Parathyroid adenoma (tissue), 2 donors: ENCODE results near the gene UGT2A2.
"Not testable (repeated sequence)": the region's sequence is repeated elsewhere in the genome, so short reads cannot be mapped to it uniquely, and the experiment has no call there.

Experiments
- H2AFZ ChIP-seq: fragments of 300-600 bp; sonication (generic); one replicate; pipeline ENCODE4 v1.7.0; 2017; ENCODE audit warnings: antibody characterized with exemption, mild to moderate bottlenecking
- H3K27ac ChIP-seq: fragments of 300-600 bp; sonication (generic); one replicate; pipeline ENCODE4 v1.7.0; 2017
- H3K27me3 ChIP-seq: fragments of 300-600 bp; sonication (generic); one replicate; pipeline ENCODE4 v1.7.0; 2017; ENCODE audit warnings: low read length; ENCODE audit not compliant: control insufficient read depth, insufficient read depth
- H3K36me3 ChIP-seq: fragments of 300-600 bp; sonication (generic); one replicate; pipeline ENCODE4 v1.7.0; 2017; ENCODE audit warnings: low read length; ENCODE audit not compliant: control insufficient read depth, insufficient read depth
- H3K4me1 ChIP-seq: fragments of 300-600 bp; sonication (generic); one replicate; pipeline ENCODE4 v1.7.0; 2017; ENCODE audit warnings: control low read depth
- H3K4me2 ChIP-seq: fragments of 300-600 bp; sonication (generic); one replicate; pipeline ENCODE4 v1.7.0; 2017; ENCODE audit warnings: low read length
- H3K4me3 ChIP-seq: fragments of 300-600 bp; sonication (generic); one replicate; pipeline ENCODE4 v1.7.0; 2017; ENCODE audit warnings: low read depth, low read length
- H3K79me2 ChIP-seq: fragments of 300-600 bp; sonication (generic); one replicate; pipeline ENCODE4 v1.7.0; 2017; ENCODE audit warnings: control low read depth
- H3K9ac ChIP-seq: fragments of 300-600 bp; sonication (generic); one replicate; pipeline ENCODE4 v1.7.0; 2017; ENCODE audit warnings: mild to moderate bottlenecking
- H3K9me3 ChIP-seq: fragments of 300-600 bp; sonication (generic); one replicate; pipeline ENCODE4 v1.7.0; 2017; ENCODE audit warnings: low read length; ENCODE audit not compliant: control insufficient read depth
- TF ChIP-seq, protein P1 (sequence below): fragments of 300-600 bp; sonication (generic); IDR thresholded peaks from one replicate; pipeline ENCODE4 v1.7.0; 2017; ENCODE audit warnings: antibody characterized with exemption, mild to moderate bottlenecking
- donor health status: primary hyperparathyroidism.

Gene UGT2A2

DNA sequence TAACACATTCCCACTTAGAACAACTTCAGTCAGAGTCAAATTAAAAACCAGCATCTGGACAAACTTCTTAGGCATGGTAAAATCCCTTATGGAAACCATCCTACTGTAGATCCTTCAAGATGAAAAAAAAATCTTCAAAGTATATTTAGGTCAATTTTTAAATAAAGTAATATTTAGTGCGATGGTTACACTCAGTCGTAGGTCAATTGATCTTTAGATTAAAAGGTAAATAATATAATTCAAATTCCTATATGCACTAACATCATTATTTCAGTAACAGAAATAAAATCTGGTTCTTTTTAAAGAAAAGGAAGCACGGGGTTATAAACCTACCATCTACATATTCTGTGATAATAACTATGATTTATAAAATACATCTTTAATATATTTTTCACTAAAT, at the start of gene UGT2A2:
Gene UGT2A2, minus strand, starts transcription at position 101 of the 400 bp plus-strand sequence. Its CDS starts 2 bp downstream, at position 99.
- Histone ChIP-seq H3K36me3 (no peaks in the 10 kb centered on the region), H3K4me3 (no peak within 1 kb of the TSS), H3K27ac (no peak within 1 kb of the TSS), H3K27me3 (no peaks in the 10 kb centered on the region), H3K79me2 (no peaks in the 10 kb centered on the region), H2AFZ (no peak within 1 kb of the TSS), H3K4me1 (no peaks in the 10 kb centered on the region), H3K9ac (no peak within 1 kb of the TSS), H3K4me2 (no peak within 1 kb of the TSS), H3K9me3 (no peaks in the 10 kb centered on the region)
- TF ChIP-seq, protein P1, sequence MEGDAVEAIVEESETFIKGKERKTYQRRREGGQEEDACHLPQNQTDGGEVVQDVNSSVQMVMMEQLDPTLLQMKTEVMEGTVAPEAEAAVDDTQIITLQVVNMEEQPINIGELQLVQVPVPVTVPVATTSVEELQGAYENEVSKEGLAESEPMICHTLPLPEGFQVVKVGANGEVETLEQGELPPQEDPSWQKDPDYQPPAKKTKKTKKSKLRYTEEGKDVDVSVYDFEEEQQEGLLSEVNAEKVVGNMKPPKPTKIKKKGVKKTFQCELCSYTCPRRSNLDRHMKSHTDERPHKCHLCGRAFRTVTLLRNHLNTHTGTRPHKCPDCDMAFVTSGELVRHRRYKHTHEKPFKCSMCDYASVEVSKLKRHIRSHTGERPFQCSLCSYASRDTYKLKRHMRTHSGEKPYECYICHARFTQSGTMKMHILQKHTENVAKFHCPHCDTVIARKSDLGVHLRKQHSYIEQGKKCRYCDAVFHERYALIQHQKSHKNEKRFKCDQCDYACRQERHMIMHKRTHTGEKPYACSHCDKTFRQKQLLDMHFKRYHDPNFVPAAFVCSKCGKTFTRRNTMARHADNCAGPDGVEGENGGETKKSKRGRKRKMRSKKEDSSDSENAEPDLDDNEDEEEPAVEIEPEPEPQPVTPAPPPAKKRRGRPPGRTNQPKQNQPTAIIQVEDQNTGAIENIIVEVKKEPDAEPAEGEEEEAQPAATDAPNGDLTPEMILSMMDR: no peak

DNA sequence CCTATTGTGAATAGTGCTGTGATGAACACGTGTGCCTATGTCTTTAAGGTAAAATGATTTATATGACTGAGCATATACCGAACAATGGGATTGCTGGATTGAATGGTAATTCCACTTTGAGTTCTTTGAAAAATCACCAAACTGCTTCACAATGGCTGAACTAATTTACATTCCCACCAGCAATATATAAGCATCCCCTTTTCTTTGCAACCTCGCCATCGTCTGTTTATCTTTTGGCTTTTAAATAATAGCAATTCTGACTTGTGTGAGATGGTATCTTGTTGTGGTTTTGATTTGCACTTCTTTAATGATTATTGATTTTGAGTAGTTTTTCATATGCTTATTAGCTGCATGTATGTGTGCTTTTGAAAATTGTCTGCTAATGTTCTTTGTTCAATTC, 45.4 kb upstream of the UGT2A2 start:
- TF ChIP-seq, protein P1: no peak
- Histone ChIP-seq H2AFZ (no peak overlapping the region), H3K4me2 (no peak overlapping the region), H3K27me3 (no peaks in the 10 kb centered on the region), H3K27ac (no peak overlapping the region), H3K79me2 (no peaks in the 10 kb centered on the region), H3K4me1 (no peaks in the 10 kb centered on the region), H3K4me3 (no peak overlapping the region), H3K9me3 (no peaks in the 10 kb centered on the region), H3K9ac (no peak overlapping the region), H3K36me3 (no peaks in the 10 kb centered on the region)

DNA sequence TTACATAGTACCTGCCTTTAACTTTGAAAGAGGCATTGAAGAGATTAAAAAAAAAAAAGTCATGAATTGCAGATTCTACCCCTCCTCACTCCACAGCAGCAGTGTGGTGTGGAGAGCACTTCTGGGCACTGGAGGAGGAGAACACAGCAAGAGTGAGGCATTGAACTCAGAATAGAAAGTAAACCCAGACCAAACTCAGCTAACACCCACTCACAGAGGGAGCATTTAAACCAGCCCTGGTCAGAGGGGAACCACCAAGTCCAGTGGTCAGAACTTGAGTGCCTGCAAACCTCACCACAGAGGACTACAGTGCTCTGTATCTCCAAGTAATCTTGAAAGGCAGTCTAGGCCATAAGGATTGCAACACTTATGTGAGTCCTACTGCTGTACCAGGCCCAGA, 29.2 kb upstream of the UGT2A2 start:
- H3K36me3 ChIP-seq: no peaks in the 10 kb centered on the region
- H3K9me3 ChIP-seq: no peaks in the 10 kb centered on the region
- H2AFZ ChIP-seq: no peak overlapping the region
- H3K9ac ChIP-seq: no peak overlapping the region
- no peak overlapping the region for H3K4me3 ChIP-seq
- TF ChIP-seq, protein P1: no peak
- no peak overlapping the region for H3K4me2 ChIP-seq
- no peaks in the 10 kb centered on the region for H3K79me2 ChIP-seq
- no peaks in the 10 kb centered on the region for H3K4me1 ChIP-seq
- no peaks in the 10 kb centered on the region for H3K27me3 ChIP-seq
- H3K27ac ChIP-seq: no peak overlapping the region

DNA sequence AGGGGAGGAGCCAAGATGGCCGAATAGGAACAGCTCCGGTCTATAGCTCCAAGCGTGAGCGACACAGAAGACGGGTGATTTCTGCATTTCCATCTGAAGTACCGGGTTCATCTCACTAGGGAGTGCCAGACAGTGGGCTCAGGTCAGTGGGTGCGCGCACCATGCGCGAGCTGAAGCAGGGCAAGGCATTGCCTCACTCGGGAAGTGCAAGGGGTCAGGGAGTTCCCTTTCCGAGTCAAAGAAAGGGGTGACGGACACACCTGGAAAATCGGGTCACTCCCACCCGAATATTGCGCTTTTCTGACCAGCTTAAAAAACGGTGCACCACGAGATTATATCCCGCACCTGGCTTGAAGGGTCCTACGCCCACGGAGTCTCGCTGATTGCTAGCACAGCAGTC, 24.6 kb upstream of the UGT2A2 start:
- H3K4me2 ChIP-seq, H3K9ac ChIP-seq, H3K79me2 ChIP-seq, H2AFZ ChIP-seq, H3K4me3 ChIP-seq, H3K4me1 ChIP-seq, H3K27ac ChIP-seq, H3K27me3 ChIP-seq, H3K36me3 ChIP-seq, H3K9me3 ChIP-seq: not testable (repeated sequence)

DNA sequence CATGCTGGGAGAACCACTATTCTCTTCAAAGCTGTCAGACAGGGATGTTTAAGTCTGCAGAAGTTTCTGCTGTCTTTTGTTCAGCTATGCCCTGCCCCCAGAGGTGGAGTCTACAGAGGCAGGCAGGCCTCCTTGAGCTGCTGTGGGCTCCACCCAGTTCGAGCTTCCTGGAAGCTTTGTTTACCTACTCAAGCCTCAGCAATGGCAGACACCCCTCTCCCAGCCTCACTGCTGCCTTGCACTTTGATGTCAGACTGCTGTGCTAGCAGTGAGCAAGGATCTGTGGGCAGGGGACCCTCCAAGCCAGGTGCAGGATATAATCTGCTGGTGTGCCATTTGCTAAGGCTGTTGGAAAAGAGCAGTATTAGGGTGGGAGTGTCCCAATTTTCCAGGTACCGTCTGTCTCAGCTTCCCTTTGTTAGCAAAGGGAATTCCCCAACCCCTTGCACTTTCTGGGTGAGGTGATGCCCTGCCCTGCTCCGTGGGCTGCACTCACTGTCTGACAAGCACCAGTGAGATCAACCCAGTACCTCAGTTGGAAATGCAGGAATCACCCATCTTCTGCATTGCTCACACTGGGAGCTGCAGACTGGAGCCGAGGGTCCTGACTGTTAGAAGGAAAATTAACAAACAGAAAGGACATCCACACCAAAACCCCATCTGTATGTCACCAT, 21.8 kb upstream of the UGT2A2 start:
- H3K27ac ChIP-seq: not testable (repeated sequence)

DNA sequence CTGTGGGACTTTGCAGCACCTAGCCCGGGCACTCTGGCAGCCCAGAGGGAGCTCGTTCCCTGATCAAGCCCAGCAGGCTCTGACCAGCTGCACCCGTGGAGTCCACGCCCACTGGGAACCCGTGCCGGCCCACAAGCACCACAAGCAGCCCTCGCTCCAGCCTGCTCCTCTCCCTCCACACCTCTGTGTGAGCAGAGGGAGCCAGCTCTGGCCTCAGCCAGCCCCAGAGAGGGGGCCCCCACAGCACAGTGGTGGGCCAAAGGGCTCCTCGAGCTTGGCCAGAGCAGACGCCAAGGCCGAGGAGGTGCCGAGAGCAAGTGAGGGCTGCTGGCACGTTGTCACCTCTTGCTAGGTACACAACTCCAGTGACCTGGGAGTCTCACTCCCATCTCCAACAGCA, 18.7 kb upstream of the UGT2A2 start:
- Histone ChIP-seq H3K27ac (no peak overlapping the region), H3K4me3 (no peak overlapping the region), H3K4me2 (no peak overlapping the region), H3K36me3 (no peaks in the 10 kb centered on the region), H2AFZ (no peak overlapping the region), H3K27me3 (no peaks in the 10 kb centered on the region), H3K9me3 (no peaks in the 10 kb centered on the region), H3K9ac (no peak overlapping the region), H3K79me2 (no peaks in the 10 kb centered on the region), H3K4me1 (no peaks in the 10 kb centered on the region)
- TF ChIP-seq, protein P1: no peak

More for the DNA sequence above, 21.8 kb upstream of the UGT2A2 start:
- not testable (repeated sequence) for H3K9ac ChIP-seq, H3K27me3 ChIP-seq, H3K36me3 ChIP-seq, H3K4me2 ChIP-seq, H3K4me3 ChIP-seq, H3K79me2 ChIP-seq, H2AFZ ChIP-seq, H3K9me3 ChIP-seq, H3K4me1 ChIP-seq
